ENCODE results near the gene PSMC4.

DNA sequence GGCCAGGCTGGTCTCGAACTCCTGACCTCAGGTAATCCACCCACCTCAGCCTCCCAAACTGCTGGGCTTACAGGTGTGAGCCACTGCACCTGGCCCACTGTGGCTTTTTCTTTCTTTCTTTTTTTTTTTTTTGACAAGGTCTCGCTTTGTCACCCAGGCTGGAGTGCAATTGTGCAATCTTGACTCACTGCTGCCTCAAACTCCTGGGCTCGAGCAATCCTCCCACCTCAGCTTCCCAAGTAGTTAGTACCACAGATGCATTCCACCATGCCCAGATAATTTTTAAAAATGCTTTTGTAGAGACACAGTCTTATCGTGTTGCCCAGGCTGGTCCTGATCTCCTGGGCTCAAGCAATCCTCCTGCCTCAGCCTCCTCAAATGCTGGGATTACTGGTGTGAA is 24.4 kb upstream of the PSMC4 start:
- TF ChIP-seq, protein P1, sequence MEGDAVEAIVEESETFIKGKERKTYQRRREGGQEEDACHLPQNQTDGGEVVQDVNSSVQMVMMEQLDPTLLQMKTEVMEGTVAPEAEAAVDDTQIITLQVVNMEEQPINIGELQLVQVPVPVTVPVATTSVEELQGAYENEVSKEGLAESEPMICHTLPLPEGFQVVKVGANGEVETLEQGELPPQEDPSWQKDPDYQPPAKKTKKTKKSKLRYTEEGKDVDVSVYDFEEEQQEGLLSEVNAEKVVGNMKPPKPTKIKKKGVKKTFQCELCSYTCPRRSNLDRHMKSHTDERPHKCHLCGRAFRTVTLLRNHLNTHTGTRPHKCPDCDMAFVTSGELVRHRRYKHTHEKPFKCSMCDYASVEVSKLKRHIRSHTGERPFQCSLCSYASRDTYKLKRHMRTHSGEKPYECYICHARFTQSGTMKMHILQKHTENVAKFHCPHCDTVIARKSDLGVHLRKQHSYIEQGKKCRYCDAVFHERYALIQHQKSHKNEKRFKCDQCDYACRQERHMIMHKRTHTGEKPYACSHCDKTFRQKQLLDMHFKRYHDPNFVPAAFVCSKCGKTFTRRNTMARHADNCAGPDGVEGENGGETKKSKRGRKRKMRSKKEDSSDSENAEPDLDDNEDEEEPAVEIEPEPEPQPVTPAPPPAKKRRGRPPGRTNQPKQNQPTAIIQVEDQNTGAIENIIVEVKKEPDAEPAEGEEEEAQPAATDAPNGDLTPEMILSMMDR (IDR thresholded peaks at IDR 0.05) = no peak
- no peak for TF ChIP-seq EZH2 (IDR thresholded peaks at IDR 0.05; ENCODE audit: borderline replicate concordance, insufficient read depth, low read depth, low read length, poor library complexity, severe bottlenecking)
